ENCODE results near the gene NFAT5. TPM values are rescaled to one million over a fixed set of nuclear protein-coding genes. Genes with fewer than 3 reads are reported as not detected.
"Not testable (repeated sequence)": the region's sequence is repeated elsewhere in the genome, so short reads cannot be mapped to it uniquely, and the experiment has no call there.

Gene NFAT5
- total RNA-seq, 1 experiment from 2014 or later, result 6.7 TPM

GRCh38 chr16:69707920-69708683 lies 142.3 kb downstream of the NFAT5 start:
- no peak for DNase-seq (ENCODE audit: low read depth, low spot score)
- in situ Hi-C loops (cut with HindIII; ENCODE audit: low pct_unique_long_range_greater_than_20kb, low sequenced_read_pairs), result no loop called here

GRCh38 chr16:69709456-69710084 lies 143.8 kb downstream of the NFAT5 start:
- in situ Hi-C loops (cut with HindIII; ENCODE audit: low pct_unique_long_range_greater_than_20kb, low sequenced_read_pairs), result no loop called here
- peak; percentile 81 for DNase-seq (ENCODE audit: low read depth, low spot score)

- DNase-seq (ENCODE audit: low read depth, low spot score), result no peak
- in situ Hi-C loops (cut with HindIII; ENCODE audit: low pct_unique_long_range_greater_than_20kb, low sequenced_read_pairs), result no loop called here
These were observed 145.5 kb downstream of the NFAT5 start for GRCh38 chr16:69711115-69711740.

GRCh38 chr16:69712277-69712676 lies 146.5 kb downstream of the NFAT5 start:
- in situ Hi-C loops (cut with HindIII; ENCODE audit: low pct_unique_long_range_greater_than_20kb, low sequenced_read_pairs), result no loop called here
- no peak for DNase-seq (ENCODE audit: low read depth, low spot score)

GRCh38 chr16:69712914-69713581 lies 147.3 kb downstream of the NFAT5 start:
- no peak for DNase-seq (ENCODE audit: low read depth, low spot score)
- in situ Hi-C loops (cut with HindIII; ENCODE audit: low pct_unique_long_range_greater_than_20kb, low sequenced_read_pairs), result no loop called here

- DNase-seq (ENCODE audit: low read depth, low spot score), result peak; percentile 91
- in situ Hi-C loops (cut with HindIII; ENCODE audit: low pct_unique_long_range_greater_than_20kb, low sequenced_read_pairs), result no loop called here
These were observed 151.3 kb downstream of the NFAT5 start for GRCh38 chr16:69717066-69717465.

- DNase-seq (ENCODE audit: low read depth, low spot score), result no peak
- in situ Hi-C loops (cut with HindIII; ENCODE audit: low pct_unique_long_range_greater_than_20kb, low sequenced_read_pairs), result no loop called here
These were observed 152.5 kb downstream of the NFAT5 start for GRCh38 chr16:69718111-69718764.

- DNase-seq (ENCODE audit: low read depth, low spot score), result no peak
- in situ Hi-C loops (cut with HindIII; ENCODE audit: low pct_unique_long_range_greater_than_20kb, low sequenced_read_pairs), result no loop called here
These were observed 155.2 kb downstream of the NFAT5 start for GRCh38 chr16:69720822-69721430.

- DNase-seq (ENCODE audit: low read depth, low spot score), result no peak
- in situ Hi-C loops (cut with HindIII; ENCODE audit: low pct_unique_long_range_greater_than_20kb, low sequenced_read_pairs), result no loop called here
These were observed 155.7 kb downstream of the NFAT5 start for GRCh38 chr16:69721441-69721957.

GRCh38 chr16:69724414-69724873 lies 158.7 kb downstream of the NFAT5 start:
- no peak for DNase-seq (ENCODE audit: low read depth, low spot score)
- in situ Hi-C loops (cut with HindIII; ENCODE audit: low pct_unique_long_range_greater_than_20kb, low sequenced_read_pairs), result no loop called here

- in situ Hi-C loops (cut with HindIII; ENCODE audit: low pct_unique_long_range_greater_than_20kb, low sequenced_read_pairs), result no loop called here
- no peak for DNase-seq (ENCODE audit: low read depth, low spot score)
These were observed 159.3 kb downstream of the NFAT5 start for GRCh38 chr16:69724981-69725479.

GRCh38 chr16:69725480-69726312 lies 159.9 kb downstream of the NFAT5 start:
- in situ Hi-C loops (cut with HindIII; ENCODE audit: low pct_unique_long_range_greater_than_20kb, low sequenced_read_pairs), result no loop called here
- DNase-seq (ENCODE audit: low read depth, low spot score), result no peak

- in situ Hi-C loops (cut with HindIII; ENCODE audit: low pct_unique_long_range_greater_than_20kb, low sequenced_read_pairs), result no loop called here
- DNase-seq (ENCODE audit: low read depth, low spot score), result peak; percentile 98
These were observed 160.7 kb downstream of the NFAT5 start, which contains the start of gene NQO1 for GRCh38 chr16:69726313-69727060. Gene NQO1, minus strand, starts transcription at chr16:69726560. Its CDS starts 121 bp downstream, at chr16:69726439.

GRCh38 chr16:69727916-69728270 lies 162.1 kb downstream of the NFAT5 start:
- no peak for DNase-seq (ENCODE audit: low read depth, low spot score)
- in situ Hi-C loops (cut with HindIII; ENCODE audit: low pct_unique_long_range_greater_than_20kb, low sequenced_read_pairs), result no loop called here

GRCh38 chr16:69729030-69729429 lies 163.3 kb downstream of the NFAT5 start:
- DNase-seq (ENCODE audit: low read depth, low spot score); in situ Hi-C loops (cut with HindIII; ENCODE audit: low pct_unique_long_range_greater_than_20kb, low sequenced_read_pairs): not testable (repeated sequence)

Measured in SK-MEL-5 (cell line).